HepG2 (cell line): ENCODE results near the gene HUNK. TPM values are rescaled to one million over a fixed set of nuclear protein-coding genes. Genes with fewer than 3 reads are reported as not detected.

ENCODE experiments used
- CAMTA2 ChIP-seq: sonication (generic); formaldehyde crosslinking; IDR thresholded peaks from 2 replicates; pipeline ENCODE4 v1.4.0; 2020; ENCODE audit warnings: mild to moderate bottlenecking, missing genetic modification reagents, borderline replicate concordance
- MXD4 ChIP-seq: IDR thresholded peaks from 2 replicates; pipeline ENCODE4 v1.6.1; 2016; ENCODE audit warnings: mild to moderate bottlenecking, missing biosample characterization, missing genetic modification reagents
- PHF8 ChIP-seq: sonication (generic); formaldehyde crosslinking; IDR thresholded peaks from 2 replicates; pipeline ENCODE4 v1.5.0; 2020; ENCODE audit warnings: missing genetic modification reagents
- SAFB2 ChIP-seq: sonication (generic); formaldehyde crosslinking; IDR thresholded peaks from 2 replicates; pipeline ENCODE4 v1.5.1; 2020; ENCODE audit warnings: missing genetic modification reagents, low read depth, mild to moderate bottlenecking, borderline replicate concordance
- SCMH1 ChIP-seq: sonication (generic); formaldehyde crosslinking; IDR thresholded peaks from 2 replicates; pipeline ENCODE4 v1.9.0; 2021; ENCODE audit warnings: missing genetic modification reagents, mild to moderate bottlenecking, borderline replicate concordance
- SP1 ChIP-seq, 2 experiments: fragments of 450-650 bp in 1 of 2; sonication (generic) in 1 of 2; formaldehyde crosslinking in 1 of 2; IDR thresholded peaks; 2 replicates each; pipeline versions ENCODE4 v1.4.0 to v1.6.1; 2016 to 2020; ENCODE audit warnings: missing genetic modification reagents in 1 of 2
- TSC22D2 ChIP-seq: sonication (generic); formaldehyde crosslinking; IDR thresholded peaks from 2 replicates; pipeline ENCODE4 v1.5.1; 2020; ENCODE audit warnings: missing genetic modification reagents, mild to moderate bottlenecking, borderline replicate concordance
- XRCC5 ChIP-seq: fragments of 200-400 bp; formaldehyde crosslinking; optimal IDR thresholded peaks from 2 replicates; pipeline ENCODE3; 2017; ENCODE audit warnings: mild to moderate bottlenecking, low read length
- ZBTB7A ChIP-seq: sonication (generic); formaldehyde crosslinking; IDR thresholded peaks from 2 replicates; pipeline ENCODE4 v1.8.0; 2022; ENCODE audit warnings: mild to moderate bottlenecking, missing genetic modification reagents
- ZMYM2 ChIP-seq: sonication (generic); formaldehyde crosslinking; IDR thresholded peaks from 2 replicates; pipeline ENCODE4 v1.8.0; 2022; ENCODE audit warnings: mild to moderate bottlenecking, missing genetic modification reagents
- ZMYM3 ChIP-seq: sonication (generic); formaldehyde crosslinking; IDR thresholded peaks from 2 replicates; pipeline ENCODE4 v1.5.1; 2020; ENCODE audit warnings: mild to moderate bottlenecking, missing genetic modification reagents
- ZSCAN21 ChIP-seq: sonication (generic); formaldehyde crosslinking; IDR thresholded peaks from 2 replicates; pipeline ENCODE4 v1.8.0; 2022; ENCODE audit warnings: mild to moderate bottlenecking, missing genetic modification reagents, moderate library complexity, borderline replicate concordance
- polyA plus RNA-seq, 8 experiments: library from polyadenylated mRNA; depleted of rRNA in 3 of 8; stranded (reverse) in 7 of 8; unstranded in 1 of 8; fragments of >200 nt; fragmentation: Illumina TruSeq in 4 of 8; extraction: Trizol in 4 of 8; gene quantifications; 2 replicates each; pipeline versions ENCODE4 v1.2.1 to v1.2.3, GENCODE V29; 2011 to 2016; ENCODE audit warnings: low read depth in 4 of 8, missing spikeins in 1 of 8, mixed read lengths in 1 of 8; ENCODE audit not compliant: insufficient read depth in 1 of 8
- total RNA-seq, 5 experiments: library from RNA; depleted of rRNA; stranded (reverse); fragments of >200 nt; fragmentation: Illumina TruSeq; extraction: Trizol; gene quantifications; 2 replicates each; pipeline ENCODE4 v1.2.3, GENCODE V29; 2016; ENCODE audit warnings: low read depth in 1 of 5
- TF ChIP-seq, protein P1 (sequence below): sonication (generic); formaldehyde crosslinking; IDR thresholded peaks from 2 replicates; pipeline ENCODE4 v1.4.0; 2020; ENCODE audit warnings: missing genetic modification reagents; ENCODE audit errors: not compliant biosample characterization
- TF ChIP-seq, protein P2 (sequence below): sonication (generic); formaldehyde crosslinking; IDR thresholded peaks from 2 replicates; pipeline ENCODE4 v1.8.0; 2022; ENCODE audit warnings: mild to moderate bottlenecking, missing genetic modification reagents, borderline replicate concordance
- TF ChIP-seq, protein P3 (sequence below): IDR thresholded peaks from 2 replicates; pipeline ENCODE4 v1.6.1; 2016; ENCODE audit warnings: mild to moderate bottlenecking
- TF ChIP-seq, protein P4 (sequence below): sonication (generic); formaldehyde crosslinking; IDR thresholded peaks from 2 replicates; pipeline ENCODE4 v1.5.0; 2020; ENCODE audit warnings: missing genetic modification reagents
- TF ChIP-seq, protein P5 (sequence below): IDR thresholded peaks from 2 replicates; pipeline ENCODE4 v1.6.1; 2016; ENCODE audit warnings: missing compliant biosample characterization, missing genetic modification reagents, borderline replicate concordance
- TF ChIP-seq, protein P6 (sequence below): sonication (generic); formaldehyde crosslinking; IDR thresholded peaks from 2 replicates; pipeline ENCODE4 v1.4.0; 2020; ENCODE audit warnings: missing genetic modification reagents

HUNK gene
- total and polyA plus RNA-seq, 2 of the 13 experiments (the other 11 are each of a cell fraction or from before 2014, with no cell fraction given), result 1.8 to 1.9 TPM

DNA sequence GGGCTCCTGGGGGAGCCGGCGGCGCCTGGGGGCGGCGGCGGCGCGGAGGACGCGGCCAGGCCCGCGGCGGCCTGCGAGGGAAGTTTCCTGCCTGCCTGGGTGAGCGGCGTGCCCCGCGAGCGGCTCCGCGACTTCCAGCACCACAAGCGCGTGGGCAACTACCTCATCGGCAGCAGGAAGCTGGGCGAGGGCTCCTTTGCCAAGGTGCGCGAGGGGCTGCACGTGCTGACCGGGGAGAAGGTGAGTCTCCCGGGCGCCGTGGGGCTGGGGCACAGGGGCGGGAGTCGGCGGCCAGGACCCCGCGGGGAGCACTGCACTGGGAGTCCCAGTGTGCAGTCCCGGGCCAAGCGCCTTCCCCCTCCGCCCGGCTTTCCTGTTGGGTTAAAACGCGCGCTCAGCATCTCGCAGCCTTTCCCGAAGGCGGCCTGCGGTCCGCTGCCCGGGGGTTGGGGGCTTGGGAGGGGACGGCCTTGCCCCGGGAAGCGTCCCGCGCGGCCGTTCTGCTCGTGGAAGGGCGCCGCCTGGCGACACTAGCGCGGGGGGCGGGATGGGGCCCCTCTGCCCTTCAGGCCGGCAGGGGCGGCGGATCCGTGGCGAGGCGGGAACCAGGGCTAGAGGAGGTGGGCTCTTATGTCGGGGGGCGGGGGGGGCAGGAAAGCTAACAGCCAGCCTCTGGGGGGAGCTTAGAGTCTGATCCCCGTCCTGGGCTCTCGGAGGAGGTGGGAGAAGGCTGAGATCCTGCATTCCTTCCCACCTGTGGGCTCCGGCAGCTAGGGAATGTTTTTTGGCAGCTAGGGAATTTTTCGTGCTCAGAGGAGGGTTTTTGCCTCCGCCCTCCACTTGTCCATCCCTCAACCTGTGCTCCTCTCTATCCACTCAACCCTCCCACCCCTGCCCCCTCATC is 1.1 kb downstream of the HUNK start (continued):
- TF ChIP-seq ZSCAN21 (CRISPR knock-in tag) (0 out of 2 replicates have a peak, but pooled peaks have one; percentile 35), PHF8 (peak; percentile 57), SP1 (IDR thresholded peaks at IDR 0.05) (no peak), SP1 (CRISPR knock-in tag; IDR thresholded peaks at IDR 0.05) (0 out of 2 replicates have a peak, but pooled peaks have one; percentile 50), MXD4 (CRISPR knock-in tag) (no peak), SCMH1 (no peak), CAMTA2 (CRISPR knock-in tag) (no peak), ZMYM3 (peak; percentile 84), ZMYM2 (CRISPR knock-in tag) (no peak), TSC22D2 (CRISPR knock-in tag) (no peak), XRCC5 (peak; percentile 49), SAFB2 (no peak), ZBTB7A (CRISPR knock-in tag) (0 out of 2 replicates have a peak, but pooled peaks have one; percentile 75)
- TF ChIP-seq, protein P1, sequence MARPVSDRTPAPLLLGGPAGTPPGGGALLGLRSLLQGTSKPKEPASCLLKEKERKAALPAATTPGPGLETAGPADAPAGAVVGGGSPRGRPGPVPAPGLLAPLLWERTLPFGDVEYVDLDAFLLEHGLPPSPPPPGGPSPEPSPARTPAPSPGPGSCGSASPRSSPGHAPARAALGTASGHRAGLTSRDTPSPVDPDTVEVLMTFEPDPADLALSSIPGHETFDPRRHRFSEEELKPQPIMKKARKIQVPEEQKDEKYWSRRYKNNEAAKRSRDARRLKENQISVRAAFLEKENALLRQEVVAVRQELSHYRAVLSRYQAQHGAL (CRISPR knock-in tag), result no peak
- TF ChIP-seq, protein P2, sequence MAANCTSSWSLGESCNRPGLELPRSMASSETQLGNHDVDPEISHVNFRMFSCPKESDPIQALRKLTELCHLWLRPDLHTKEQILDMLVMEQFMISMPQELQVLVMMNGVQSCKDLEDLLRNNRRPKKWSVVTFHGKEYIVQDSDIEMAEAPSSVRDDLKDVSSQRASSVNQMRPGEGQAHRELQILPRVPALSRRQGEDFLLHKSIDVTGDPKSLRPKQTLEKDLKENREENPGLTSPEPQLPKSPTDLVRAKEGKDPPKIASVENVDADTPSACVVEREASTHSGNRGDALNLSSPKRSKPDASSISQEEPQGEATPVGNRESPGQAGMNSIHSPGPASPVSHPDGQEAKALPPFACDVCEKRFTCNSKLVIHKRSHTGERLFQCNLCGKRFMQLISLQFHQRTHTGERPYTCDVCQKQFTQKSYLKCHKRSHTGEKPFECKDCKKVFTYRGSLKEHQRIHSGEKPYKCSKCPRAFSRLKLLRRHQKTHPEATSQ (CRISPR knock-in tag), result no peak
- TF ChIP-seq, protein P3, sequence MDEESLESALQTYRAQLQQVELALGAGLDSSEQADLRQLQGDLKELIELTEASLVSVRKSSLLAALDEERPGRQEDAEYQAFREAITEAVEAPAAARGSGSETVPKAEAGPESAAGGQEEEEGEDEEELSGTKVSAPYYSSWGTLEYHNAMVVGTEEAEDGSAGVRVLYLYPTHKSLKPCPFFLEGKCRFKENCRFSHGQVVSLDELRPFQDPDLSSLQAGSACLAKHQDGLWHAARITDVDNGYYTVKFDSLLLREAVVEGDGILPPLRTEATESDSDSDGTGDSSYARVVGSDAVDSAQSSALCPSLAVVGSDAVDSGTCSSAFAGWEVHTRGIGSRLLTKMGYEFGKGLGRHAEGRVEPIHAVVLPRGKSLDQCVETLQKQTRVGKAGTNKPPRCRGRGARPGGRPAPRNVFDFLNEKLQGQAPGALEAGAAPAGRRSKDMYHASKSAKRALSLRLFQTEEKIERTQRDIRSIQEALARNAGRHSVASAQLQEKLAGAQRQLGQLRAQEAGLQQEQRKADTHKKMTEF (CRISPR knock-in tag), result no peak
- TF ChIP-seq, protein P4, sequence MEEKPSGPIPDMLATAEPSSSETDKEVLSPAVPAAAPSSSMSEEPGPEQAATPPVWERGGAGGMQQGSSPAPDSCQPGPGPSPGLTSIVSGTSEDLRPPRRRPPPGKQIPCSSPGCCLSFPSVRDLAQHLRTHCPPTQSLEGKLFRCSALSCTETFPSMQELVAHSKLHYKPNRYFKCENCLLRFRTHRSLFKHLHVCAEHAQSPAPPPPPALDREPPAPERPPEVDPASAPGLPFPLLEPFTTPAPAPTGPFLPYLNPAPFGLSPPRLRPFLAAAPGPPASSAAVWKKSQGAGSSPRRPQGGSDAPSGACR, result peak; percentile 84
- TF ChIP-seq, protein P5, sequence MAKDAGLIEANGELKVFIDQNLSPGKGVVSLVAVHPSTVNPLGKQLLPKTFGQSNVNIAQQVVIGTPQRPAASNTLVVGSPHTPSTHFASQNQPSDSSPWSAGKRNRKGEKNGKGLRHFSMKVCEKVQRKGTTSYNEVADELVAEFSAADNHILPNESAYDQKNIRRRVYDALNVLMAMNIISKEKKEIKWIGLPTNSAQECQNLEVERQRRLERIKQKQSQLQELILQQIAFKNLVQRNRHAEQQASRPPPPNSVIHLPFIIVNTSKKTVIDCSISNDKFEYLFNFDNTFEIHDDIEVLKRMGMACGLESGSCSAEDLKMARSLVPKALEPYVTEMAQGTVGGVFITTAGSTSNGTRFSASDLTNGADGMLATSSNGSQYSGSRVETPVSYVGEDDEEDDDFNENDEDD (CRISPR knock-in tag), result peak; percentile 69; the same call in 1 of the 2 replicates
- TF ChIP-seq, protein P6, sequence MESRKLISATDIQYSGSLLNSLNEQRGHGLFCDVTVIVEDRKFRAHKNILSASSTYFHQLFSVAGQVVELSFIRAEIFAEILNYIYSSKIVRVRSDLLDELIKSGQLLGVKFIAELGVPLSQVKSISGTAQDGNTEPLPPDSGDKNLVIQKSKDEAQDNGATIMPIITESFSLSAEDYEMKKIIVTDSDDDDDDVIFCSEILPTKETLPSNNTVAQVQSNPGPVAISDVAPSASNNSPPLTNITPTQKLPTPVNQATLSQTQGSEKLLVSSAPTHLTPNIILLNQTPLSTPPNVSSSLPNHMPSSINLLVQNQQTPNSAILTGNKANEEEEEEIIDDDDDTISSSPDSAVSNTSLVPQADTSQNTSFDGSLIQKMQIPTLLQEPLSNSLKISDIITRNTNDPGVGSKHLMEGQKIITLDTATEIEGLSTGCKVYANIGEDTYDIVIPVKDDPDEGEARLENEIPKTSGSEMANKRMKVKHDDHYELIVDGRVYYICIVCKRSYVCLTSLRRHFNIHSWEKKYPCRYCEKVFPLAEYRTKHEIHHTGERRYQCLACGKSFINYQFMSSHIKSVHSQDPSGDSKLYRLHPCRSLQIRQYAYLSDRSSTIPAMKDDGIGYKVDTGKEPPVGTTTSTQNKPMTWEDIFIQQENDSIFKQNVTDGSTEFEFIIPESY, result peak; percentile 42; the same call in 1 of the 2 replicates
